ENCODE results near the gene TREH.
"Not testable (repeated sequence)": the region's sequence is repeated elsewhere in the genome, so short reads cannot be mapped to it uniquely, and the experiment has no call there.

The TREH gene

GRCh38 chr11:118679483-118679882, at the start of gene TREH:
Gene TREH (minus strand): TSS chr11:118679650. CDS start chr11:118679627, 23 bp downstream.
- DNase-seq: no peak

DNA sequence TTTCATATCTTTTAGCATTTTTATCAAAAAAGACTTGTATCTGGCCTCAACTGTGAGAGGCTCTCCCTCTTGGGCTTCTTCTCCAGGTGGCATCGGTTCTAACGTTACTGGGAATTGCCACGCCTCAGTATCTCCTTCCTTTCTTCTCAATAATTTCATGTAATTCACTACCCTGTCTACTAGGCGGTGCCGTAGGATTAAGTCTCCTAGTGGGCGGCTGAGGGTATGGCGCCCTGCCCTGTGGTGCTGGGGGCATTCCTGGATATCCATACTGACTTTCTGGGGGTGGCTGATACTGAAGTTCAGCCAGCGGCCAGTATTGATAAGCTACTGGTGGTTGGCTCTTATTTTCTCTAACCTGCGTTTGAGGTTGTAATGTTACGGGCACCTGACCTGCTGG, 48.7 kb upstream of the TREH start:
- not testable (repeated sequence) for DNase-seq

DNA sequence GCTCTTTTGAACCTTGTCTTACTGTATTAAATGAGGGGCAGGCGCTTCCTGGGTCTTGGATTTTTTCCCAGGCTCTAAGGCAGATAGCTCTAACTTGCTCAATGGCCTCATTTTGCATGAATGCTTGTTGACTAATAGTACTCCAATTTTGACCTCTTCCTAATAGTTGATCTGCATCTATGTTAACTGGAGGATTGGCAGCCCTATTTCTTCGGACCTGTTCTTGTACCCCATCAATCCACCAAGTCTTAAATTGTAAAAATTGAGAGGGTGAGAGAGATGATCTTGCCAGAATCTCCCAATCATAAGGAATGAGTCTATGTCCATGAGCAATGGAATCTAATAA, 48.2 kb upstream of the TREH start:
- not testable (repeated sequence) for DNase-seq

DNA sequence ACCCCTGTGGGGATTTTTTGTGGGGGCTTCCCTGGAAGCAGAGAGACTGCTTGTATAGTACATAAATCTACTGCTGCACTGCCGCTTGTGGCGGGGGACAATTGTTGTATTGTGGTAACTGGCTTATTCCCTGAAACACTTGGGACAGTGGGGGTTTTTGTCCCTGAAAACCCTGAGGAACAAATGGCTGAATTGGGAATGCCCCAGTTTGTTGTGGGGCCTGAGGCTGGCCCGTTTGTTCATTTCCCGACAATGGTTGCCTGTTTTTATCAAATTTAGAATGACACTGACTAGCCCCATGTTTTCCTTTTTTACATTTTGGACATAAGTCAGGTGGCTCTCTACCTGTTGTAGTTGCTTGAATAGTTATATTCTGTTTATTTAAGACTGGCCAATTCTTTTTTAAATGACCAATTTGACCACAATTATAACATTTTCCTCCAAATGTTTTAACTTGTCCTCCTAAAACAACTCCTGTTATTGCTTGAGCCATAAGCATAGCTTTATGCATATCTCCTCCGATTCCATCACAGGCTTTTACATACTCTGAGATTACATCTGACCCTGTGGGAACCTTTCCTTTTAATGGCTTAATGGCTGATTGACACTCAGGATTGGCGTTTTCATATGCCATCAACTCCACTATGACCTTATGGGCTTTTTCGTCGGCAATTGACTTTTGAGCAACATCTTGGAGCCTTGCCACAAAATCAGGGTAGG, 47.7 kb upstream of the TREH start:
- DNase-seq: not testable (repeated sequence)

DNA sequence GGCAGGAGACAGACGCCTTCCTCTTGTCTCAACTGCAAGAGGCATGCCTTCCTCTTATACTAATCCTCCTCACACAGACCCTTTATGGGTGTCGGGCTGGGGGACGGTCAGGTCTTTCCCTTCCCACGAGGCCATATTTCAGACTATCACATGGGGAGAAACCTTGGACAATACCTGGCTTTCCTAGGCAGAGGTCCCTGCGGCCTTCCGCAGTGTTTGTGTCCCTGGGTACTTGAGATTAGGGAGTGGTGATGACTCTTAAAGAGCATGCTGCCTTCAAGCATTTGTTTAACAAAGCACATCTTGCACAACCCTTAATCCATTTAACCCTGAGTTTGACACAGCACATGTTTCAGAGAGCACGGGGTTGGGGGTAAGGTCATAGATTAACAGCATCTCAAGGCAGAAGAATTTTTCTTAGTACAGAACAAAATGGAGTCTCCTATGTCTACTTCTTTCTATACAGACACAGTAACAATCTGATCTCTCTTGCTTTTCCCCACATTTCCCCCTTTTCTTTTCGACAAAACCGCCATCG, 42.1 kb upstream of the TREH start:
- not testable (repeated sequence) for DNase-seq

DNA sequence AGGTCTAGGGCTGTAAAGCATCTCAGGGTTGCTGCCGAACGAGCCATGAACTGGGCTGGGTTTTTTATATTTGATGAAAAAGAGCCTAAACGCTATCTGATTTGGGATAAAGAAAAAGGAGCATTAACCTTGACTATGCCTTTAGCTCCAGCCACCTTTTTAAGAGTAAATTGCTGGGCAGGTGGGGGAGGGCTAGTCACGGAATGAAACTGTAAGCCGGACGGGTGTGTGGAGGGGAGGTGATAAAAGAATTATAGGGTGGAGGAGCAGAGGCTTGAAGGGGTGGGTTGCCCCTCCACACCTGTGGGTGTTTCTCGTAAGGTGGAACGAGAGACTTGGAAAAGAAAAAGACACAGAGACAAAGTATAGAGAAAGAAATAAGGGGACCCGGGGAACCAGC, 41.3 kb upstream of the TREH start:
- not testable (repeated sequence) for DNase-seq

DNA sequence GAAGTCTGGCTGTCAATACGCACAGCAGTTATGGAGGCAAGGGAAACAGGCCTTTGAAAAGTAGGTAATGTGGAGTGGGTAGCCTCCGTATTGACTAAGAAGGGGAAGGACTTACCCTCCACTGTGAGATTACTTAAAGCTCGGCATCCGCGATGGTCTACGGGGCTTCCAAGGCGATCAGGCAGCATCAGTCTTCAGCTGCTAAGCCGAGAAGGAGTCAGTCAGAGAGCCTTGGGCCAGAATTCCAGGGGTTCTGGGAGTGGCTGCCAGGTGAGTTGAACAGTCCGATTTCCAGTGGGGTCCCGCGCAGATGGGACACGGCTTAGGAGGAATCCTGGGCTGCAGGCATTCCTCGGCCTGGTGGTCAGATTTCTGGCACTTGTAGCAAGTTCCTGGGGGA, 40.6 kb upstream of the TREH start:
- DNase-seq: not testable (repeated sequence)

GRCh38 chr11:118718562-118718961, 39.1 kb upstream of the TREH start:
- not testable (repeated sequence) for DNase-seq

- DNase-seq: not testable (repeated sequence)
These were observed 38.3 kb upstream of the TREH start for GRCh38 chr11:118717733-118718132.

DNA sequence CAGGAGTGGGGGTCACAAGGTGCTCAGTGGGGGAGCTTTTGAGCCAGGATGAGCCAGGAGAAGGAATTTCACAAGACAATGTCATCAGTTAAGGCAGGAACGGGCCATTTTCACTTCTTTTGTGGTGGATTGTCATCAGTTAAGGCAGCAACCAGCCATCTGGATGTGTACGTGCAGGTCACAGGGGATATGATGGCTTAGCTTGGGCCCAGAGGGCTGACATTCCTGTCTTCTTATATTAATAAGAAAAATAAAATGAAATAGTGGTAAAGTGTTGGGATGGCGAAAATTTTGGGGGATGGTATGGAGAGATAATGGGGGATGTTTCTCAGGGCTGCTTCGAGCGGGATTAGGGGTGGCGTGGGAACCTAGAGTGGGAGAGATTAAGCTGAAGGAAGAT, 37.8 kb upstream of the TREH start:
- not testable (repeated sequence) for DNase-seq

- no peak for DNase-seq
These were observed 36.4 kb upstream of the TREH start for GRCh38 chr11:118715837-118716260.

DNA sequence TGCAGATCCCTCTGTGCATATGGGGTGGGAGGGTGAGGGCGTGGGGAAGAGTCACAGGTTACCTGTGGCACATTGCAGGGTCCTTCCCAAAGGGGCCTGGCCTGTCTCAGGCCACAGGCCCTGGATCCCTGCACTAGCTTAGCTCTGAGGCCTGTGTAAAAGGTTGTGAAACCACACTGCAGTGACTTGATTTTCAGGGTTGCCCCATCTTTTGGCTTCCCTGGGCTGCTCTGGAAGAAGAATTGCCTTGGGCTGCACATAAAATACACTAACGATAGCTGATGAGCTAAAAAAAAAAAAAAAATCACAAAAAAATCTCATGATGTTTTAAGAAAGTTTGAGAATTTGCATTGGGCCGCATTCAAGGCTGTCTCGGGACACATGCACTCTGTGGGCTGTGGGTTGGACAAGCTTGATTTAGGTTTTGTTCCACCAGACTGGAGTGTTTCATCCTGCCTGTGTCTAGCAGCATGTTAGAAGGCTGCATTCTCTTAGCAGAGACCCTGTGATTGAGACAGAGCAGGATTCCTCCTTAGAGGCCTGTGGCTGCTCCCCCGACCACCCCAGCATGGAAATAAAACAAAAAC, 35.9 kb upstream of the TREH start:
- no peak for DNase-seq

DNA sequence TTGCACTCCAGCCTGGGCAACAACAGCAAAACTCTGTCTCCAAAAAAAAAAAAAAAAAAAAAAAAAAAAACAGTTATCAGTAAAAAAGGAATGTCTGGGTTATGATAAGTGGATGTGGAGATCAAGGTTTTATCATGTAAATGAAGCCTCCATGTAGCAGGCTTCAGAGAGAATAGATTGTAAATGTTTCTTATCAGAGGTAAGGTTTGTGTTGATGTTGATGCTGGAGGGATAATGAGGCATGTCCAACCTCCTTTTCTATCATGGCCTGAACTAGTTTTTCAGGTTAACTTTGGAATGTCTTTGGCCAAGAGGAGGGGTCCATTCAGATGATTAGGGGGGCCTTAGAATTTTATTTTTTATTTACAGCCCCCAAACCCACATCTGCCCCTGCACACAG, 35.4 kb upstream of the TREH start:
- DNase-seq: no peak

GRCh38 chr11:118714416-118714815, 35.0 kb upstream of the TREH start:
- DNase-seq: not testable (repeated sequence)

- DNase-seq: no peak
These were observed 28.8 kb upstream of the TREH start for GRCh38 chr11:118708296-118708695.

- no peak for DNase-seq
These were observed 27.0 kb upstream of the TREH start for GRCh38 chr11:118706546-118706825.

DNA sequence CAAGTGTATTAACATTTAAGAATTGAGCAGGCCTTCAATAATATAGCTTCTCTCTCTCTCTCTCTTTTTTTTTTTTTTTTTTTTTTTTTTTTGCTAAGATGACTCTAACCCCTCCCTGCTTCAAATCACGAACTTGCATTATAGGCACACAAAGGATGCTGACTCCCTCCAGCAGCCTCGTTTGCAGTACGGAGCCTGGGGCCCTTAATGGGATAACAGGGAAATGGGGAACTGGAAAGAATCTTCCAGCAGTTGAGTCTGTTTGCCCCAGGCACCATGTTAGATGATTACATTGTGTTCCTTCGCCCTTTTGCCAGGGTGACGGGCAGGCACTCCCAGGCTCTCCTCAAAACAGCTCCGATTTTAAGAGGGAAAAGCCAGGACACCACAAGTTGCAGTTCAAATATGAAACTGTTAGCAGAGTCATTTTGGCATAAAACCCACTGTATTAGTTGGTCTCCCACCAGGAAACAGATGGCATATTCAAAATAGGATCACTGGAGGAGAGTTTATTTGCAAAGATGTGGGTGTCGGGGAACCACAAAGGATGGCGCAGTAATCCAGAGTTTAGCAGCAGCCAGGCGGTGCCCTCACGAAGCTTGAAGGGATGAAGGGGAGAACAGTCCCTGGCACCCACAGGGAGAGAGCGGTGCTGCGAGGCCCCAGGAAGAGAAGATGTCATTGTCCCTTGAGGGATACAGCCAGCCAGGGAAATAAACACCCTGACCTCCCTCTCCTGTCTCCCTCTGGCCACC, 26.5 kb upstream of the TREH start:
- DNase-seq: no peak

- no peak for DNase-seq
These were observed 25.8 kb upstream of the TREH start for GRCh38 chr11:118705111-118705741.

DNA sequence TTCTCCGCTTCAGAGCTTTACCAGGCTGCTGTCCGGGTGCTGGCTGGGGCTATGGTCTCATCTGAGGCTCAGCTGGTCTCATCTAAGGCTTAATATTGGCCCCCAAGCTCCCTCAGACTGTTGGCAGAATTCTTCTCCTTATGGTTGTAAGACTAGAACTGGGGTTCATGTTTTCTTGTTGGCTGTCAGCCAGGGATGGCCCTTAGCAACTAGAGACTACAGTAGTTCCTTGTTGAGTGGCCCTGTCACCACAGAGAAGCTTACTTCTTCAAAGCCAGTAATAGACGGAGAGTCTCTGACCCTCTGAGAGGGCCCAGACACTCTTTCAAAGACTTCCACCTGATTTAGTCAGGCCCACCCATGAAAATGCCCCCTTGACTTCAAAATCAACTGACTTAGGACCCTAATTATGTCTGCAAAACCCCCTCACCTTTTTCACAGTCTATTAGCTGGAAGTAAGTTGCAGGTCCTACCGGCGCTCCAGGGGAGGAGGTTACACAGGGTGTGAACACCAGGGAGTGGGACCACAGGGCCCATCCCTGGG, 24.2 kb upstream of the TREH start:
- DNase-seq: no peak

DNA sequence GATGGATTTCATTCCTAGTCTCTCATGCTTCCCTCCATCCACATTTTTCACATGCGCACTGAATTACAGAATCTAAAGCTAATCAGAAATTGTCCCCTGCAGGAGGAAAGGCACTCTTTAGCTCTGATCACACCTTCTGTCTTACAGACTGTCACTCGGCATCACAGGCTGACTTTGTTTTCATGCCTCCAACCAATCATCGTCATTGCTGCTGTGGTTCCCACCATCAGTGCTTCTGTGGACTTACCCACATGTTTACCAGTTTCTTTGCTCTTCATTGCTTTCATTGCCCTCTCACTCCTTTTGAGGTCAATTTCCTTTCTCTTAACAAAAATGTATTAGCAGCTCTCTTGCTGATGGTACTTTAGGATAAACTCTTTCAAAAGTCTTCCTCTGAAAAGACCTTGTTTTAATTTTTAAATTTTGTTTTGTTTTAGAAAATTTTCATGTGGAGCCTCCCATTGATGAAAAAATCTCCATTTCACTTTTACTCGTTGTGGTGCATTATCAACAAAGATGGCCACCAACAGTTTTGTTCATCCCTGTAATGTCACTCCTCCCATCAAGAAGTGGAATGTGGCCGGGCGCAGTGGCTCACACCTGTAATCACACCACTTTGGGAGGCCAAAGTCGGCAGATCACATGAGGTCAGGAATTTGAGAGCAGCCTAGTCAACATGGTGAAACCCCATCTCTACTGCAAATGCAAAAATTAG, 20.2 kb upstream of the TREH start:
- no peak for DNase-seq

DNA sequence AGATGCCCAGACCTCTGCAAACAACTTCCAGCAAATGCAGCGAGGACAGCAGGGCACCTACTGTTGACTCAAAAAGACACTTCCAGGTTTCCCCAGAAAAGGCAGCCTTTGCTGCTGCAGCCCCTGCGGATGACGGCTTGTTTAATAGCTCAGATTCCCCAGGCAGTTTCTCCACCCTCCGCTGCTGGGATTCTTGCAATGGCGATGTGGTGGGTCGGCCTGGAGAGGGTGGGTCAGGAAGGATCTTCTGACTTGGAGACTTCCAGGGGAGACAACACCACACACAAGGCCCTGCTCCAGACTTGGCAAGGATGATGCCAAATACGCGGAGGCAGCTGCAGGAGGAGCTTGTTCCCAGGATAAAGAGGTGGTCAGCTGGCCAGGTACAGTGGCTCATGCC, 17.9 kb upstream of the TREH start:
- no peak for DNase-seq

DNA sequence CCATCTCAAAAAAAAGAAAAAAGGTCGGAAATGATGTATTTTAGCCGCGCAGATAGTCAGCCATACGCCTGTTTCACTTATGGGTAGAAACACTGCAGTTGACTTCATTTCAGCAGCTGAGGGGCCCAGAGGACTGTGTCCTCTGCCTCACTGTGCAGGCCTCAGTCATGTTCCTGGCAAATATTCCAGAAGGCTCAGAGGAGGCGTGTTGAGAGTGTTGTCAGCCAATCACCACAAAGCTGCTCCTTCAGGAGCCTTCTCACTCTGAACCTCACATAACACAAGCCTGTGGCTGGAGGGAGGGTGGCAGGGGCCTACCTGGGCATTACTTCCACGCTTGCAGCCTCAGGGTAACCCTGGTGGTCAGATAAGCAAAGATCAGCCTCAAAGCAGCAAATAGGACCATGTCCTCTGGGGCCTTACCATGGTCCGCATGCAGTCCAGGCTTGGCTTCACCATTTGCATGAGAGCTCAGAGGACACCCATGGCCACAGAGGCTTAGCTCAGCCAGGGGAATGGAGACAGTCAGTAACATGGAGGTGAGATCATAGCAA, 17.3 kb upstream of the TREH start:
- DNase-seq: no peak

Measured in cortex of kidney (tissue), 1 donor.